NCI-H1694 treated with DMSO at 0.1 percent for 48 hours (cell line): Measurements from ENCODE around the gene DDIT4L.
"Not testable (repeated sequence)": the region's sequence is repeated elsewhere in the genome, so short reads cannot be mapped to it uniquely, and the experiment has no call there.

Experiments
- DNase-seq: peaks from one replicate; lab custom pipeline; 2025; lab: John Stamatoyannopoulos, UW

DDIT4L gene

GRCh38 chr4:100166297-100167039 lies 23.8 kb downstream of the DDIT4L start:
- no peak for DNase-seq

- DNase-seq: no peak
These were observed 24.5 kb downstream of the DDIT4L start for GRCh38 chr4:100165809-100166208.

GRCh38 chr4:100164808-100165760 lies 25.2 kb downstream of the DDIT4L start:
- DNase-seq: no peak

DNA sequence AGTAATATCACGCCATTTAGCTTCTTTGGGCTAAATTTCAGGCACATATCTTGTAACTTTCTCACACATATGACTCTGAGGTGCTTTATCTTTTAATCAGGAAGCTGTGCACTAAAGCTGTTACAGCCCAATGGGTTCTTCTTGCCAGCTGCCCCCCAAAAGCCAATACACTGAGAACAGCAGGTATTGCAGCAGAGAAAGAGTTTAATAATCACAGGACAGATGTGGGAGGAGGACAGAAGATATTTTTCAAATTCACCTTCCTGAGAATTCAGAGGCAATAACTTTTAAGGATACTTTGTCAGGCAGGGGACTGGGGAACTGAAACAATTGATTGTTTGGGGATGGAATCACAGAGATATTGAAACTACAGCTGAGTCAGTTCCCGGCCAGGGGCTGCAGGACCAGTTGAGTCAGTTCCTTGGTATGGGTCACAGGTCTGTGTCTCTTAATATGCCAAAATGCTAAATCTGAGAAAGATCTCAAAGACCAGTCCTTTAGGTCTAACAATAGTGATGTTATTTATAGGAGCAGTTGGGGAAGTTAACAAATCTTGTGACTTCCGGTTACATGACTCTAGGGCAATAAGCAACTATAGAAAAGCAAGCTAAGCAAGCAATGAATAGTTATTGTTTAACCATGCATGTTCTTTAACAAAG lies 28.1 kb downstream of the DDIT4L start:
- no peak for DNase-seq

DNA sequence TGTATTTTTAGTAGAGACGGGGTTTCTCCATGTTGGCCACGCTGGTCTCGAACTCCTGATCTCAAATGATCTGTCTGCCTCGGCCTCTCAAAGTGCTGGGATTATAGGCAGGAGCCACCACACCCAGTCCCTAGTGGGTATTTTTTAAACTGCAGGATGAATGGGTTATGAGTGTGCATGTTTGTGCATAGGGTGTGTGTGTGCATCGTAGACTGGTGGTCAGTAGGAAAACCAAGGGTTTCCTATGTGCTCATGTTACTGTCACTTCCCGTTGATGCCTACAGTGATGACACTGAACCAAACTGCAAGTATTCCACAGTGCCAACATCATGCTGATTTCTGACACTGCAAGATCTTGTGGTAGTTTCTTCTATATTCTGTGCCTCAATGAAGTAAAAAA lies 41.1 kb downstream of the DDIT4L start:
- DNase-seq: no peak

- no peak for DNase-seq
These were observed 42.6 kb downstream of the DDIT4L start for GRCh38 chr4:100147684-100148083.

- peak; percentile 6 for DNase-seq
These were observed 43.1 kb downstream of the DDIT4L start for GRCh38 chr4:100147198-100147597.

DNA sequence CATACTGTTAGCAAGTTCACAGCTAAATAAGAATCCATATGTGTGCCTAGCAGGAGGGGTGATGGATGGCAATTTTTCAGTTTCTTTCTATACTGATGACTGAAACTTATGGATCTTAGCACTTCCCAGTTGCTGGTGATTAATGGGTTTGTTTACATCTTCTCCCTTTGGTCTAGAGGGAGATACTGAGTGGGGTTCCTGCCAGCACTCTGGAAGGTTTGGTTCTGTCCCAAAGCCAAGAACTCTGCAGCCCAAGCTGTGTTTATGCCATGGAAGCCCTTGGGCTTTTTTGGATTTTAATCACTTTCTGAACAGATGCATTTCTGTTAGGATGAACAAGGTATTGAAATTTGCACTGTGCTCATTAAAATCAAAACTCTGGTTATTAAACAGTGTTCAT lies 43.5 kb downstream of the DDIT4L start:
- DNase-seq: peak; percentile 2

- DNase-seq: not testable (repeated sequence)
These were observed 52.9 kb downstream of the DDIT4L start for GRCh38 chr4:100137320-100137719.
